Heart left ventricle (tissue), 13 donors: Measurements from ENCODE around the gene PFKFB3.

ENCODE experiments used
- CTCF ChIP-seq, 12 donors: fragments of 200-600 bp; sonication (generic) in 4 of 12; IDR thresholded peaks; one replicate each; pipeline versions ENCODE4 v1.5.0 to v1.8.0; 2018 to 2022; ENCODE audit warnings: antibody characterized with exemption in 12 of 12, mild to moderate bottlenecking in 5 of 12
- POLR2A ChIP-seq, 2 donors: fragments of 450-650 bp; IDR thresholded peaks; one replicate each; pipeline ENCODE4 v1.6.1; 2017; ENCODE audit warnings: antibody characterized with exemption in 2 of 2, mild to moderate bottlenecking in 2 of 2, moderate library complexity in 2 of 2
- donor health status: ischemic (EF 13 %, LVEDD 7.1; RV severe dilation, severe dysfunction).
- donor health status: DM: no; HTN: yes; CAD: no.
- donor health status: DM: no; HTN: no; CAD: no.
- donor health status: ischemic (EF 25% LVEDD 6.9; RV normal size, moderate dysfunction).
- donor health status: ischemic (EF 25% LVEDD 5.7; RV mildly dilated, moderate dysfunction).
- donor health status: ischemic (EF 35%, LVEDD 5.7; RV mildly dilated, moderate dysfunction).
- donor health status: nonischemic (EF 11% LVEDD 7.7; RV severe dilation, severe dysfunction).
- donor health status: DM: yes; HTN: yes; CAD: no.
- donor health status: PGD.
- donor health status: ischemic (EF 29% LVEDD 5.4; RV normal size, mild dysfunction).
- donor health status: nonischemic (EF 23%, LVEDD 6.1; RV moderate dilation, normal function).

GRCh38 chr10:6260843-6261242 lies 58.1 kb downstream of the PFKFB3 start:
- TF ChIP-seq CTCF (IDR thresholded peaks at IDR 0.05) = no peak
- no peak for TF ChIP-seq POLR2A (IDR thresholded peaks at IDR 0.05)
